ENCODE data around the gene CYP2B6. TPM values are rescaled to one million over a fixed set of nuclear protein-coding genes. Genes with fewer than 3 reads are reported as not detected.
"Not testable (repeated sequence)": the region's sequence is repeated elsewhere in the genome, so short reads cannot be mapped to it uniquely, and the experiment has no call there.

CYP2B6 gene
- total and polyA plus RNA-seq, 2 donors from 2014 or later, result 0.31 to 10.0 TPM

GRCh38 chr19:40970396-40971345 is 20.4 kb upstream of the CYP2B6 start:
- not testable (repeated sequence) for DNase-seq; H3K27ac ChIP-seq (ENCODE audit: low read depth in 2 of 2, low read length in 2 of 2); H3K4me3 ChIP-seq (ENCODE audit: low read length in 3 of 3); FAIRE-seq; H3K27me3 ChIP-seq (ENCODE audit: control insufficient read depth, insufficient read depth, low read length); H3K9me3 ChIP-seq (ENCODE audit: control insufficient read depth in 2 of 3, insufficient read depth in 1 of 3, low read length in 3 of 3); H3K36me3 ChIP-seq (ENCODE audit: control insufficient read depth in 2 of 3, insufficient read depth in 3 of 3, low read length in 3 of 3); H3K9ac ChIP-seq (ENCODE audit: low read length in 3 of 3); H3K4me1 ChIP-seq (ENCODE audit: control insufficient read depth in 2 of 3, insufficient read depth in 2 of 3, low read depth in 1 of 3, low read length in 3 of 3)
- intact Hi-C loops (cut with DNase I), result loop anchor here (10.0 kb wide), 1 partner anchor 174 kb away; no protein-coding TSS in a partner anchor

- peak; percentile 77 for TF ChIP-seq CTCF (IDR thresholded peaks at IDR 0.05; ENCODE audit: borderline replicate concordance, extremely low read depth, insufficient read depth)
- Histone ChIP-seq H3K4me1 (ENCODE audit: control insufficient read depth in 2 of 3, insufficient read depth in 2 of 3, low read depth in 1 of 3, low read length in 3 of 3) (no peaks in the 10 kb centered on the region), H3K36me3 (ENCODE audit: control insufficient read depth in 2 of 3, insufficient read depth in 3 of 3, low read length in 3 of 3) (no peaks in the 10 kb centered on the region), H3K4me3 (ENCODE audit: low read length in 3 of 3) (no peak overlapping the region), H3K27ac (ENCODE audit: low read depth in 2 of 2, low read length in 2 of 2) (no peak overlapping the region), H3K9me3 (ENCODE audit: control insufficient read depth in 2 of 3, insufficient read depth in 1 of 3, low read length in 3 of 3) (no peaks in the 10 kb centered on the region), H3K27me3 (ENCODE audit: control insufficient read depth, insufficient read depth, low read length) (no peaks in the 10 kb centered on the region), H3K9ac (ENCODE audit: low read length in 3 of 3) (no peak overlapping the region)
- FAIRE-seq (no peak), DNase-seq (peak; percentile 69 to 81 (median 71))
- intact Hi-C loops (cut with DNase I), result loop anchor here (10.0 kb wide), 1 partner anchor 170 kb away; no protein-coding TSS in a partner anchor
Measured at GRCh38 chr19:40974633-40975037, 16.4 kb upstream of the CYP2B6 start.

GRCh38 chr19:40976134-40976533 is 14.9 kb upstream of the CYP2B6 start:
- no peaks in the 10 kb centered on the region for H3K27me3 ChIP-seq (ENCODE audit: control insufficient read depth, insufficient read depth, low read length)
- H3K4me1 ChIP-seq (ENCODE audit: control insufficient read depth in 2 of 3, insufficient read depth in 2 of 3, low read depth in 1 of 3, low read length in 3 of 3), result no peaks in the 10 kb centered on the region
- H3K27ac ChIP-seq (ENCODE audit: low read depth in 2 of 2, low read length in 2 of 2), result no peak overlapping the region
- intact Hi-C loops (cut with DNase I), result loop anchor here (10.0 kb wide), 1 partner anchor 169 kb away; no protein-coding TSS in a partner anchor
- H3K9ac ChIP-seq (ENCODE audit: low read length in 3 of 3), result no peak overlapping the region
- no peaks in the 10 kb centered on the region for H3K9me3 ChIP-seq (ENCODE audit: control insufficient read depth in 2 of 3, insufficient read depth in 1 of 3, low read length in 3 of 3)
- DNase-seq (no peak), FAIRE-seq (no peak)
- no peaks in the 10 kb centered on the region for H3K36me3 ChIP-seq (ENCODE audit: control insufficient read depth in 2 of 3, insufficient read depth in 3 of 3, low read length in 3 of 3)
- no peak overlapping the region for H3K4me3 ChIP-seq (ENCODE audit: low read length in 3 of 3)
- no peak for TF ChIP-seq CTCF (IDR thresholded peaks at IDR 0.05; ENCODE audit: borderline replicate concordance, extremely low read depth, insufficient read depth)

GRCh38 chr19:40976724-40977123 is 14.4 kb upstream of the CYP2B6 start:
- no peak for TF ChIP-seq CTCF (IDR thresholded peaks at IDR 0.05; ENCODE audit: borderline replicate concordance, extremely low read depth, insufficient read depth)
- intact Hi-C loops (cut with DNase I), result loop anchor here (10.0 kb wide), 1 partner anchor 168 kb away; no protein-coding TSS in a partner anchor
- H3K27ac ChIP-seq (ENCODE audit: low read depth in 2 of 2, low read length in 2 of 2), result no peak overlapping the region
- H3K4me3 ChIP-seq (ENCODE audit: low read length in 3 of 3), result no peak overlapping the region
- no peak for FAIRE-seq
- H3K9ac ChIP-seq (ENCODE audit: low read length in 3 of 3), result no peak overlapping the region
- DNase-seq, result no peak
- H3K36me3 ChIP-seq (ENCODE audit: control insufficient read depth in 2 of 3, insufficient read depth in 3 of 3, low read length in 3 of 3), result no peaks in the 10 kb centered on the region
- H3K4me1 ChIP-seq (ENCODE audit: control insufficient read depth in 2 of 3, insufficient read depth in 2 of 3, low read depth in 1 of 3, low read length in 3 of 3), result no peaks in the 10 kb centered on the region
- H3K9me3 ChIP-seq (ENCODE audit: control insufficient read depth in 2 of 3, insufficient read depth in 1 of 3, low read length in 3 of 3), result no peaks in the 10 kb centered on the region
- no peaks in the 10 kb centered on the region for H3K27me3 ChIP-seq (ENCODE audit: control insufficient read depth, insufficient read depth, low read length)

- H3K27me3 ChIP-seq (ENCODE audit: control insufficient read depth, insufficient read depth, low read length), result not testable (repeated sequence)
- intact Hi-C loops (cut with DNase I), result loop anchor here (10.0 kb wide), 1 partner anchor 165 kb away; no protein-coding TSS in a partner anchor
Measured at GRCh38 chr19:40979759-40980158, 11.3 kb upstream of the CYP2B6 start.

More at GRCh38 chr19:40979759-40980158, 11.3 kb upstream of the CYP2B6 start:
- DNase-seq; H3K36me3 ChIP-seq (ENCODE audit: control insufficient read depth in 2 of 3, insufficient read depth in 3 of 3, low read length in 3 of 3); FAIRE-seq; H3K9me3 ChIP-seq (ENCODE audit: control insufficient read depth in 2 of 3, insufficient read depth in 1 of 3, low read length in 3 of 3); H3K9ac ChIP-seq (ENCODE audit: low read length in 3 of 3); H3K4me1 ChIP-seq (ENCODE audit: control insufficient read depth in 2 of 3, insufficient read depth in 2 of 3, low read depth in 1 of 3, low read length in 3 of 3); H3K4me3 ChIP-seq (ENCODE audit: low read length in 3 of 3): not testable (repeated sequence)
- H3K27ac ChIP-seq (ENCODE audit: low read depth in 2 of 2, low read length in 2 of 2), result peak overlapping the region; percentile 16 to 23

All from kidney (tissue), 14 donors.